HCT116 (cell line): Measurements from ENCODE around the gene EXOC4. TPM values are rescaled to one million over a fixed set of nuclear protein-coding genes. Genes with fewer than 3 reads are reported as not detected.

ENCODE experiments used
- ATAC-seq: fragments of 200-7000 bp; cut with Tn5 transposase; 2 replicates; pipeline ENCODE4 v1.9.1; 2020; ENCODE audit warnings: mild to moderate bottlenecking, moderate library complexity
- BruUV-seq: library from RNA; stranded (reverse); fragments of 400-500 nt; replicated peaks from 2 replicates; lab custom pipeline; 2021; lab: Mats Ljungman, UMichigan
- CTCF ChIA-PET: fragments of 300-600 bp; sonication (Branson Sonifier 250); formaldehyde crosslinking; loops from one replicate; lab custom pipeline; 2021; ENCODE audit warnings: antibody characterized with exemption; lab: Charles Lee
- POLR2A ChIA-PET: fragments of 300-600, 350-600 bp; sonication (Branson Sonifier 250); formaldehyde crosslinking; loops from one replicate; lab custom pipeline; 2021; ENCODE audit warnings: antibody characterized with exemption; lab: Charles Lee
- RAD21 ChIA-PET, 2 experiments: fragments of 300-600 bp; sonication (Branson Sonifier 250); formaldehyde crosslinking; loops; one replicate each; lab custom pipeline; 2023; ENCODE audit warnings: low total read pairs in 2 of 2; ENCODE audit not compliant: uncharacterized antibody in 2 of 2, unreplicated experiment in 2 of 2, low non-redundant PET in 1 of 2; lab: Charles Lee
- DNase-seq: peaks from one replicate; pipeline ENCODE4 v3.0.0-alpha.2; 2010; ENCODE audit warnings: low read depth, low spot score
- H2AFZ ChIP-seq: fragments of 200-600 bp; shearing (Covaris generic), sonication (generic); 2 replicates; pipeline ENCODE4 v1.6.1; 2017; ENCODE audit warnings: low read depth, mixed run types, mixed read lengths, antibody characterized with exemption, low read length; ENCODE audit not compliant: poor library complexity, severe bottlenecking
- H3K27ac ChIP-seq: 2 replicates; pipeline ENCODE4 v1.5.1; 2012; ENCODE audit warnings: low read depth, low read length
- H3K27me3 ChIP-seq: fragments of 200-600 bp; sonication (generic); 2 replicates; pipeline ENCODE4 v1.6.1; 2016; ENCODE audit warnings: mixed run types, low read length, mixed read lengths; ENCODE audit not compliant: insufficient read depth
- H3K36me3 ChIP-seq, 2 experiments: fragments of 200-500 bp in 1 of 2; fragments of 200-600 bp in 1 of 2; sonication (Bioruptor generic) in 1 of 2; sonication (generic) in 1 of 2; 2 replicates each; pipeline versions ENCODE4 v1.5.1 to v1.6.1; 2014 to 2016; ENCODE audit warnings: low read length in 2 of 2, inconsistent platforms in 1 of 2, mixed read lengths in 1 of 2, mixed run types in 1 of 2; ENCODE audit not compliant: insufficient read depth in 2 of 2, control insufficient read depth in 1 of 2
- H3K4me1 ChIP-seq, 2 experiments: fragments of 200-600 bp in 1 of 2; sonication (generic) in 1 of 2; 2 replicates each; pipeline versions ENCODE4 v1.5.1 to v1.6.1; 2012 to 2017; ENCODE audit warnings: low read length in 2 of 2, inconsistent platforms in 1 of 2, mild to moderate bottlenecking in 1 of 2, mixed read lengths in 1 of 2, mixed run types in 1 of 2, moderate library complexity in 1 of 2; ENCODE audit not compliant: insufficient read depth in 2 of 2, control insufficient read depth in 1 of 2
- H3K4me2 ChIP-seq: fragments of 200-600 bp; sonication (generic); 2 replicates; pipeline ENCODE4 v1.6.1; 2017; ENCODE audit warnings: mixed run types, low read length, mixed read lengths
- H3K4me3 ChIP-seq, 2 experiments: fragments of 200-600 bp in 1 of 2; sonication (generic) in 1 of 2; replicated peaks in 1 of 2; 2 replicates each; pipeline ENCODE4 v1.5.1; 2011 to 2016; ENCODE audit warnings: low read length in 2 of 2, control low read depth in 1 of 2, low read depth in 1 of 2, mild to moderate bottlenecking in 1 of 2, mixed read lengths in 1 of 2, mixed run types in 1 of 2
- H3K79me2 ChIP-seq: fragments of 200-600 bp; sonication (generic); 2 replicates; pipeline ENCODE4 v1.6.1; 2017; ENCODE audit warnings: mild to moderate bottlenecking, mixed run types, low read length, moderate library complexity, mixed read lengths; ENCODE audit not compliant: insufficient read depth
- H3K9ac ChIP-seq: fragments of 200-600 bp; sonication (generic); 2 replicates; pipeline ENCODE4 v1.6.1; 2016; ENCODE audit warnings: low read length, mixed read lengths
- H3K9me2 ChIP-seq: fragments of 200-600 bp; sonication (generic), shearing (Covaris generic); 2 replicates; pipeline ENCODE4 v1.6.1; 2017; ENCODE audit warnings: mixed run types, mild to moderate bottlenecking, moderate library complexity; ENCODE audit not compliant: insufficient read depth
- H3K9me3 ChIP-seq, 2 experiments: fragments of 200-500 bp in 1 of 2; fragments of 200-600 bp in 1 of 2; sonication (Bioruptor generic) in 1 of 2; sonication (generic) in 1 of 2; 2 replicates each; pipeline ENCODE4 v1.6.1; 2014 to 2017; ENCODE audit warnings: low read length in 2 of 2, mixed read lengths in 2 of 2, inconsistent platforms in 1 of 2, low read depth in 1 of 2, mild to moderate bottlenecking in 1 of 2, mixed run types in 1 of 2, moderate library complexity in 1 of 2; ENCODE audit not compliant: control insufficient read depth in 1 of 2, insufficient read depth in 1 of 2
- H4K20me1 ChIP-seq: fragments of 200-600 bp; sonication (generic), shearing (Covaris generic); 2 replicates; pipeline ENCODE4 v1.6.1; 2017; ENCODE audit warnings: mixed run types, mild to moderate bottlenecking, moderate library complexity; ENCODE audit not compliant: insufficient read depth
- CEBPB ChIP-seq: IDR thresholded peaks from 2 replicates; pipeline ENCODE4 v1.6.1; 2012; ENCODE audit warnings: low read depth
- EGR1 ChIP-seq: IDR thresholded peaks from 2 replicates; pipeline ENCODE4 v1.6.1; 2012; ENCODE audit warnings: low read depth
- ELF1 ChIP-seq: IDR thresholded peaks from 2 replicates; pipeline ENCODE4 v1.6.1; 2012; ENCODE audit warnings: low read depth, borderline replicate concordance
- EZH2 ChIP-seq: fragments of 200-600 bp; sonication (generic); IDR thresholded peaks from 2 replicates; pipeline ENCODE4 v1.6.1; 2017; ENCODE audit warnings: antibody characterized with exemption, mixed run types
- POLR2A ChIP-seq: IDR thresholded peaks from 2 replicates; pipeline ENCODE4 v1.7.0; 2011; ENCODE audit warnings: borderline replicate concordance; ENCODE audit not compliant: insufficient read depth, insufficient read length; ENCODE audit errors: extremely low read depth
- SIN3A ChIP-seq: IDR thresholded peaks from 2 replicates; pipeline ENCODE4 v1.6.1; 2012; ENCODE audit warnings: low read depth
- SP1 ChIP-seq: IDR thresholded peaks from 2 replicates; pipeline ENCODE4 v1.6.1; 2012; ENCODE audit warnings: low read depth
- SRF ChIP-seq: IDR thresholded peaks from 2 replicates; pipeline ENCODE4 v1.6.1; 2012; ENCODE audit warnings: low read depth
- TCF7L2 ChIP-seq: IDR thresholded peaks from 2 replicates; pipeline ENCODE4 v1.7.0; 2011; ENCODE audit warnings: borderline replicate concordance, inconsistent platforms; ENCODE audit not compliant: insufficient read depth, insufficient read length; ENCODE audit errors: extremely low read depth
- YY1 ChIP-seq: IDR thresholded peaks from 2 replicates; pipeline ENCODE4 v1.6.1; 2011; ENCODE audit warnings: low read length, low read depth, moderate library complexity, mild to moderate bottlenecking; ENCODE audit not compliant: insufficient replicate concordance; ENCODE audit errors: extremely low read depth
- ZFX ChIP-seq: fragments of 450-650 bp; IDR thresholded peaks from 2 replicates; pipeline ENCODE4 v1.6.1; 2017
- intact Hi-C: fragments of 100-400 bp; cut with micrococcal nuclease; formaldehyde crosslinking; loops from 2 replicates; pipeline ENCODE4 v1.10.0; 2022
- total RNA-seq: library from RNA; stranded (reverse); gene quantifications from one replicate; pipeline ENCODE4 v1.2.1, GENCODE V29; 2021; ENCODE audit not compliant: unreplicated experiment
- TF ChIP-seq, protein P1 (sequence below): IDR thresholded peaks from 2 replicates; pipeline ENCODE4 v1.6.1; 2011; ENCODE audit warnings: mild to moderate bottlenecking, low read length, moderate library complexity; ENCODE audit not compliant: insufficient replicate concordance; ENCODE audit errors: extremely low read depth
- TF ChIP-seq, protein P2 (sequence below): IDR thresholded peaks from 2 replicates; pipeline ENCODE4 v1.6.1; 2012; ENCODE audit warnings: low read depth
- TF ChIP-seq, protein P3 (sequence below): IDR thresholded peaks from 2 replicates; pipeline ENCODE4 v1.6.1; 2012

EXOC4 gene
- total RNA-seq, 1 experiment from 2014 or later = 40.3 TPM

DNA sequence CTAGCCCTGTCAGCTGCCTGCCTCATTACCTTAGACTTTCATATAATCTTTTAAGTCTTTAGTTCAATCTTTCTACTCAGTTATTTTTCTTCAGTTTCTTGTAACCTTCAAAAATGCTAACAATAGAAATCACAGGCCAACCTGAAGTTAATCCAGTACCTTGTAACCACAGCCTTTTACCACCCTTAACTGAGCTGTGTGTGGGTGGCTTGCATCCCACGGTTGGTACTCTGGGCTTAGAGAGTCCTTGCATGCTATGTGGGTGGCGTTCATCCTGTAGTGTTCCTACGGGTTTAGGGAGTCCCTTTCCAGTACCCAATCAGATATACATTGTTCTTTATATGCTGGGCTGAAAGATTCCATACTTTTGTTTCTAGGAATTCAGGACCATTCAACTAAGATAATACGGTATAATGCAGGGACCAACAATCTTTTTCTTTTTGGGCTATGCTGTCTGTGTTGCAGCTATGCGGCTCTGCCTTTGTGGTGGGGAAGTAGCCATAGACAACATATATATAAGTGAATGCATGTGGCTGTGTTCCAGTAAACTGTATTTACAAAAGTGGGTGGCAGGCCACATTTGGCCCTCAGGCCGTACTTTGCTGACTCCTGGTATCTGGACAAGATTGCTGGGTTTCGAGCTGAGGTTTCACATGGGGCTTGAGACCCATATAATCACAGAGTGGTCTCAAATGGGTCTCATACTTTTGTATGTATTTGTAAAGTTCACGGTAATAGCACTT lies 593.5 kb downstream of the EXOC4 start:
- H4K20me1 ChIP-seq = no peaks in the 10 kb centered on the region
- no peaks in the 10 kb centered on the region for H3K79me2 ChIP-seq
- H3K4me3 ChIP-seq = no peak overlapping the region
- CTCF ChIA-PET = interaction anchor here (1.8 kb wide), 1 partner anchor 8 kb away, joined by 6 read pairs; no protein-coding TSS in a partner anchor
- H3K9me2 ChIP-seq = no peaks in the 10 kb centered on the region
- TF ChIP-seq, protein P1, sequence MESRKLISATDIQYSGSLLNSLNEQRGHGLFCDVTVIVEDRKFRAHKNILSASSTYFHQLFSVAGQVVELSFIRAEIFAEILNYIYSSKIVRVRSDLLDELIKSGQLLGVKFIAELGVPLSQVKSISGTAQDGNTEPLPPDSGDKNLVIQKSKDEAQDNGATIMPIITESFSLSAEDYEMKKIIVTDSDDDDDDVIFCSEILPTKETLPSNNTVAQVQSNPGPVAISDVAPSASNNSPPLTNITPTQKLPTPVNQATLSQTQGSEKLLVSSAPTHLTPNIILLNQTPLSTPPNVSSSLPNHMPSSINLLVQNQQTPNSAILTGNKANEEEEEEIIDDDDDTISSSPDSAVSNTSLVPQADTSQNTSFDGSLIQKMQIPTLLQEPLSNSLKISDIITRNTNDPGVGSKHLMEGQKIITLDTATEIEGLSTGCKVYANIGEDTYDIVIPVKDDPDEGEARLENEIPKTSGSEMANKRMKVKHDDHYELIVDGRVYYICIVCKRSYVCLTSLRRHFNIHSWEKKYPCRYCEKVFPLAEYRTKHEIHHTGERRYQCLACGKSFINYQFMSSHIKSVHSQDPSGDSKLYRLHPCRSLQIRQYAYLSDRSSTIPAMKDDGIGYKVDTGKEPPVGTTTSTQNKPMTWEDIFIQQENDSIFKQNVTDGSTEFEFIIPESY = no peak
- no peak for TF ChIP-seq SIN3A
- no peak for TF ChIP-seq YY1
- TF ChIP-seq TCF7L2 = no peak
- TF ChIP-seq, protein P2, sequence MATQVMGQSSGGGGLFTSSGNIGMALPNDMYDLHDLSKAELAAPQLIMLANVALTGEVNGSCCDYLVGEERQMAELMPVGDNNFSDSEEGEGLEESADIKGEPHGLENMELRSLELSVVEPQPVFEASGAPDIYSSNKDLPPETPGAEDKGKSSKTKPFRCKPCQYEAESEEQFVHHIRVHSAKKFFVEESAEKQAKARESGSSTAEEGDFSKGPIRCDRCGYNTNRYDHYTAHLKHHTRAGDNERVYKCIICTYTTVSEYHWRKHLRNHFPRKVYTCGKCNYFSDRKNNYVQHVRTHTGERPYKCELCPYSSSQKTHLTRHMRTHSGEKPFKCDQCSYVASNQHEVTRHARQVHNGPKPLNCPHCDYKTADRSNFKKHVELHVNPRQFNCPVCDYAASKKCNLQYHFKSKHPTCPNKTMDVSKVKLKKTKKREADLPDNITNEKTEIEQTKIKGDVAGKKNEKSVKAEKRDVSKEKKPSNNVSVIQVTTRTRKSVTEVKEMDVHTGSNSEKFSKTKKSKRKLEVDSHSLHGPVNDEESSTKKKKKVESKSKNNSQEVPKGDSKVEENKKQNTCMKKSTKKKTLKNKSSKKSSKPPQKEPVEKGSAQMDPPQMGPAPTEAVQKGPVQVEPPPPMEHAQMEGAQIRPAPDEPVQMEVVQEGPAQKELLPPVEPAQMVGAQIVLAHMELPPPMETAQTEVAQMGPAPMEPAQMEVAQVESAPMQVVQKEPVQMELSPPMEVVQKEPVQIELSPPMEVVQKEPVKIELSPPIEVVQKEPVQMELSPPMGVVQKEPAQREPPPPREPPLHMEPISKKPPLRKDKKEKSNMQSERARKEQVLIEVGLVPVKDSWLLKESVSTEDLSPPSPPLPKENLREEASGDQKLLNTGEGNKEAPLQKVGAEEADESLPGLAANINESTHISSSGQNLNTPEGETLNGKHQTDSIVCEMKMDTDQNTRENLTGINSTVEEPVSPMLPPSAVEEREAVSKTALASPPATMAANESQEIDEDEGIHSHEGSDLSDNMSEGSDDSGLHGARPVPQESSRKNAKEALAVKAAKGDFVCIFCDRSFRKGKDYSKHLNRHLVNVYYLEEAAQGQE = no peak
- no peak for TF ChIP-seq EZH2
- no peak for TF ChIP-seq POLR2A
- TF ChIP-seq ZFX = no peak
- no peak for TF ChIP-seq SRF
- TF ChIP-seq CEBPB = no peak
- TF ChIP-seq SP1 = no peak
- TF ChIP-seq ELF1 = no peak
- TF ChIP-seq, protein P3, sequence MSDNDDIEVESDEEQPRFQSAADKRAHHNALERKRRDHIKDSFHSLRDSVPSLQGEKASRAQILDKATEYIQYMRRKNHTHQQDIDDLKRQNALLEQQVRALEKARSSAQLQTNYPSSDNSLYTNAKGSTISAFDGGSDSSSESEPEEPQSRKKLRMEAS = no peak
- TF ChIP-seq EGR1 = no peak
- BruUV-seq = no TSS peak
- POLR2A ChIA-PET = no interaction called here
- H3K4me1 ChIP-seq = no peaks in the 10 kb centered on the region
- no peak overlapping the region for H3K9ac ChIP-seq
- no peaks in the 10 kb centered on the region for H3K9me3 ChIP-seq
- no peak overlapping the region for H2AFZ ChIP-seq
- intact Hi-C loops = no loop called here
- no peaks in the 10 kb centered on the region for H3K36me3 ChIP-seq
- H3K27ac ChIP-seq = no peak overlapping the region
- DNase-seq (no peak), ATAC-seq (no peak)
- RAD21 ChIA-PET = no interaction called here
- no peaks in the 10 kb centered on the region for H3K27me3 ChIP-seq
- no peak overlapping the region for H3K4me2 ChIP-seq
